Calu3 (cell line): ENCODE measurements around the gene SHROOM3. TPM values are rescaled to one million over a fixed set of nuclear protein-coding genes. Genes with fewer than 3 reads are reported as not detected.

ENCODE experiments used
- BruUV-seq: library from RNA; stranded (reverse); fragments of 400-500 nt; replicated peaks from 2 replicates; lab custom pipeline; 2021; lab: Mats Ljungman, UMichigan
- CTCF ChIA-PET: fragments of 300-600 bp; sonication (Branson Sonifier 250); formaldehyde crosslinking; loops from one replicate; lab custom pipeline; 2022; ENCODE audit warnings: antibody characterized with exemption; lab: Charles Lee
- DNase-seq: peaks from one replicate; pipeline ENCODE4 v3.0.0; 2022
- H3K27ac Mint-ChIP-seq: one replicate; pipeline ENCODE4 v1.8.0; 2022; ENCODE audit warnings: mixed read lengths; ENCODE audit not compliant: unreplicated experiment
- H3K27me3 Mint-ChIP-seq: one replicate; pipeline ENCODE4 v1.8.0; 2022; ENCODE audit warnings: mixed read lengths; ENCODE audit not compliant: unreplicated experiment
- H3K36me3 Mint-ChIP-seq: one replicate; pipeline ENCODE4 v1.8.0; 2022; ENCODE audit warnings: mild to moderate bottlenecking, moderate library complexity, mixed read lengths; ENCODE audit not compliant: insufficient read depth, unreplicated experiment
- H3K4me1 Mint-ChIP-seq: one replicate; pipeline ENCODE4 v1.8.0; 2022; ENCODE audit warnings: mild to moderate bottlenecking, low read depth, mixed read lengths; ENCODE audit not compliant: unreplicated experiment
- H3K4me3 Mint-ChIP-seq: one replicate; pipeline ENCODE4 v1.8.0; 2022; ENCODE audit warnings: mild to moderate bottlenecking, low read depth, moderate library complexity, mixed read lengths; ENCODE audit not compliant: unreplicated experiment
- H3K9me3 Mint-ChIP-seq: one replicate; pipeline ENCODE4 v1.8.0; 2022; ENCODE audit warnings: low read depth, mixed read lengths; ENCODE audit not compliant: unreplicated experiment
- intact Hi-C: fragments of 100-400 bp; cut with micrococcal nuclease; formaldehyde crosslinking; loops from one replicate; pipeline ENCODE4 v1.10.0; 2022; ENCODE audit not compliant: unreplicated experiment
- total RNA-seq: library from RNA; stranded (reverse); gene quantifications from 2 replicates; pipeline ENCODE4 v1.2.3, GENCODE V29; 2022
- TF ChIP-seq, protein P1 (sequence below): fragments of 200-600 bp; IDR thresholded peaks from one replicate; pipeline ENCODE4 v1.8.0; 2022; ENCODE audit warnings: antibody characterized with exemption; ENCODE audit not compliant: unreplicated experiment

The SHROOM3 gene
- total RNA-seq, 1 experiment from 2014 or later, result 114 TPM

- intact Hi-C loops, result loop anchor here (5.0 kb wide), 1 partner anchor 69 kb away; no protein-coding TSS in a partner anchor
- Mint-ChIP-seq H3K36me3 (peaks cover 17% of the 10 kb centered on the region), H3K4me3 (peak overlapping the region; percentile 46), H3K9me3 (no peaks in the 10 kb centered on the region), H3K27ac (peak overlapping the region; percentile 72), H3K4me1 (peaks cover 75% of the 10 kb centered on the region), H3K27me3 (no peaks in the 10 kb centered on the region)
- CTCF ChIA-PET, result no interaction called here
- no peak for DNase-seq
- TF ChIP-seq, protein P1, sequence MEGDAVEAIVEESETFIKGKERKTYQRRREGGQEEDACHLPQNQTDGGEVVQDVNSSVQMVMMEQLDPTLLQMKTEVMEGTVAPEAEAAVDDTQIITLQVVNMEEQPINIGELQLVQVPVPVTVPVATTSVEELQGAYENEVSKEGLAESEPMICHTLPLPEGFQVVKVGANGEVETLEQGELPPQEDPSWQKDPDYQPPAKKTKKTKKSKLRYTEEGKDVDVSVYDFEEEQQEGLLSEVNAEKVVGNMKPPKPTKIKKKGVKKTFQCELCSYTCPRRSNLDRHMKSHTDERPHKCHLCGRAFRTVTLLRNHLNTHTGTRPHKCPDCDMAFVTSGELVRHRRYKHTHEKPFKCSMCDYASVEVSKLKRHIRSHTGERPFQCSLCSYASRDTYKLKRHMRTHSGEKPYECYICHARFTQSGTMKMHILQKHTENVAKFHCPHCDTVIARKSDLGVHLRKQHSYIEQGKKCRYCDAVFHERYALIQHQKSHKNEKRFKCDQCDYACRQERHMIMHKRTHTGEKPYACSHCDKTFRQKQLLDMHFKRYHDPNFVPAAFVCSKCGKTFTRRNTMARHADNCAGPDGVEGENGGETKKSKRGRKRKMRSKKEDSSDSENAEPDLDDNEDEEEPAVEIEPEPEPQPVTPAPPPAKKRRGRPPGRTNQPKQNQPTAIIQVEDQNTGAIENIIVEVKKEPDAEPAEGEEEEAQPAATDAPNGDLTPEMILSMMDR, result no peak
- TSS peak; percentile 25 for BruUV-seq
Measured at GRCh38 chr4:76623217-76624045, 188.4 kb downstream of the SHROOM3 start.

DNA sequence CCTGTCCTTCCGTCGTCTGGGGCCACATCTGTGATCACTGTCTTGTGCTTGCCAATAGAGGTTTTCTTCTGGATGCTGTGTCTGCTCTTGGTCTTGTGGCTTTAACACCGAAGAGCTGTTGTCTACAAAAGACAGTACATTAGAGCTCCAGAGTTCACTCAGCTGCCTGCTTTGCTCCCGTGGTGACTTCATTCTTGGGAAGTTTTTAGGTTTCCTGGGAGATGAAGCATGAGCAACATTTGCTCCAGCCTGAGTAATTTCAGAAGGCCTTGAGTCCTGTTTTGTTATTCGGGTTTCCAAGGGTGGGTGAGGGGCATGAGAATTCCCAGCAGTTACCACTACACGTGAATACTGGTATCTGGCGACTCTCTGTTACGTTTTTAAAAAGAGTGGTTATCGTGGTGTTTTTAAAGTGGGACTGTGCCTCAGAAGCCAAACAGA is 189.2 kb downstream of the SHROOM3 start:
- CTCF ChIA-PET, result no interaction called here
- Mint-ChIP-seq H3K27ac (peak overlapping the region; percentile 72), H3K4me1 (peaks cover 75% of the 10 kb centered on the region), H3K4me3 (peak overlapping the region; percentile 46), H3K36me3 (peaks cover 23% of the 10 kb centered on the region), H3K9me3 (no peaks in the 10 kb centered on the region), H3K27me3 (no peaks in the 10 kb centered on the region)
- DNase-seq, result peak; percentile 15
- TF ChIP-seq, protein P1, result no peak
- no TSS peak for BruUV-seq
- intact Hi-C loops, result loop anchor here (5.0 kb wide), 1 partner anchor 68 kb away; no protein-coding TSS in a partner anchor

GRCh38 chr4:76624931-76625715 is 190.1 kb downstream of the SHROOM3 start:
- H3K9me3 Mint-ChIP-seq, result no peaks in the 10 kb centered on the region
- no TSS peak for BruUV-seq
- intact Hi-C loops, result loop anchor here (5.0 kb wide), 1 partner anchor 67 kb away; no protein-coding TSS in a partner anchor

More at GRCh38 chr4:76624931-76625715, 190.1 kb downstream of the SHROOM3 start:
- H3K27ac Mint-ChIP-seq, result peak overlapping the region; percentile 61
- no peaks in the 10 kb centered on the region for H3K27me3 Mint-ChIP-seq
- peaks cover 75% of the 10 kb centered on the region for H3K4me1 Mint-ChIP-seq
- CTCF ChIA-PET, result no interaction called here
- peaks cover 28% of the 10 kb centered on the region for H3K36me3 Mint-ChIP-seq
- TF ChIP-seq, protein P1, result no peak
- no peak for DNase-seq
- peak overlapping the region; percentile 21 for H3K4me3 Mint-ChIP-seq
